K562 (cell line): ENCODE results near the gene TENT4B. TPM values are rescaled to one million over a fixed set of nuclear protein-coding genes. Genes with fewer than 3 reads are reported as not detected.

Experiments
- CEBPB ChIP-seq: fragments of 450-650 bp; IDR thresholded peaks from 2 replicates; pipeline ENCODE4 v1.6.1; 2016; ENCODE audit warnings: missing genetic modification characterization, missing compliant biosample characterization
- DEAF1 ChIP-seq: fragments of 450-650 bp; formaldehyde crosslinking; IDR thresholded peaks from 2 replicates; pipeline ENCODE4 v1.4.0; 2020; ENCODE audit warnings: mild to moderate bottlenecking, moderate library complexity
- ELF2 ChIP-seq: fragments of 250-450 bp; sonication (Bioruptor Pico); IDR thresholded peaks from 2 replicates; pipeline ENCODE4 v1.5.0; 2021; ENCODE audit warnings: mild to moderate bottlenecking
- HMGN3 ChIP-seq: IDR thresholded peaks from 2 replicates; pipeline ENCODE4 v1.6.1; 2011; ENCODE audit warnings: borderline replicate concordance, low read depth, mild to moderate bottlenecking, mixed read lengths, low read length; ENCODE audit not compliant: insufficient read length; ENCODE audit errors: extremely low read depth
- KDM1A ChIP-seq, 2 experiments: fragments of 450-650 bp; IDR thresholded peaks; 2 replicates each; pipeline ENCODE4 v1.6.1; 2016; ENCODE audit warnings: mild to moderate bottlenecking in 2 of 2
- KLF10 ChIP-seq: fragments of 250-450 bp; sonication (Bioruptor Pico); IDR thresholded peaks from 2 replicates; pipeline ENCODE4 v1.6.1; 2021; ENCODE audit warnings: matching md5 sums
- MCM3 ChIP-seq: fragments of 450-650 bp; IDR thresholded peaks from 2 replicates; pipeline ENCODE4 v1.6.1; 2016
- MCM7 ChIP-seq, 2 experiments: fragments of 450-650 bp; IDR thresholded peaks; 2 replicates each; pipeline ENCODE4 v1.6.1; 2016 to 2018
- NR1H2 ChIP-seq: sonication (generic); formaldehyde crosslinking; IDR thresholded peaks from 2 replicates; pipeline ENCODE4 v1.4.0; 2020; ENCODE audit warnings: mild to moderate bottlenecking, missing genetic modification reagents
- NUFIP1 ChIP-seq: fragments of 450-650 bp; IDR thresholded peaks from 2 replicates; pipeline ENCODE4 v1.6.1; 2018; ENCODE audit not compliant: partially characterized antibody
- SLC30A9 ChIP-seq: fragments of 250-450 bp; sonication (Bioruptor Pico); IDR thresholded peaks from 2 replicates; pipeline ENCODE4 v1.8.0; 2022; ENCODE audit warnings: mild to moderate bottlenecking, moderate library complexity
- SMAD2 ChIP-seq: fragments of 150-350 bp; IDR thresholded peaks from 2 replicates; pipeline ENCODE4 v1.6.1; 2014; ENCODE audit warnings: low read depth, mild to moderate bottlenecking, low read length
- SUPT5H ChIP-seq: fragments of 450-650 bp; IDR thresholded peaks from 2 replicates; pipeline ENCODE4 v1.6.1; 2016
- TRIM25 ChIP-seq: fragments of 450-650 bp; IDR thresholded peaks from 2 replicates; pipeline ENCODE4 v1.7.0; 2016; ENCODE audit warnings: borderline replicate concordance
- ZC3H4 ChIP-seq: sonication (generic); formaldehyde crosslinking; IDR thresholded peaks from 2 replicates; pipeline ENCODE4 v1.9.0; 2021; ENCODE audit warnings: missing genetic modification reagents, borderline replicate concordance
- polyA plus RNA-seq, 8 experiments: library from polyadenylated mRNA; depleted of rRNA in 4 of 8; stranded (reverse) in 5 of 8; unstranded in 3 of 8; fragments of >200 nt; fragmentation: Nextera tagmentation in 2 of 8; fragmentation: Illumina TruSeq in 1 of 8; extraction: Ambion mirVana in 2 of 8; extraction: Trizol in 1 of 8; gene quantifications; 2 replicates each; pipeline versions ENCODE4 v1.2.1 to v1.2.3, GENCODE V29; 2011 to 2014; ENCODE audit warnings: inconsistent platforms in 1 of 8, missing spikeins in 1 of 8
- total RNA-seq, 7 experiments: library from RNA; depleted of rRNA in 6 of 7; stranded (reverse); fragments of >200 nt in 6 of 7; fragmentation: Illumina TruSeq in 2 of 7; extraction: Trizol in 2 of 7; gene quantifications; 2 replicates each; pipeline versions ENCODE4 v1.2.1 to v1.2.3, GENCODE V29; 2011 to 2021; ENCODE audit warnings: low replicate concordance in 1 of 7
- TF ChIP-seq, protein P1 (sequence below): sonication (generic); formaldehyde crosslinking; IDR thresholded peaks from 2 replicates; pipeline ENCODE4 v1.8.0; 2022; ENCODE audit warnings: missing genetic modification reagents, mild to moderate bottlenecking, borderline replicate concordance
- TF ChIP-seq, protein P2 (sequence below): sonication (generic); formaldehyde crosslinking; IDR thresholded peaks from 2 replicates; pipeline ENCODE4 v1.8.0; 2022; ENCODE audit warnings: mild to moderate bottlenecking, missing genetic modification reagents
- TF ChIP-seq, protein P3 (sequence below): fragments of 450-650 bp; IDR thresholded peaks from 2 replicates; pipeline ENCODE4 v1.6.1; 2017; ENCODE audit warnings: mild to moderate bottlenecking, moderate library complexity

TENT4B gene
- total and polyA plus RNA-seq, 9 of the 15 experiments (the other 6 are each of a cell fraction or from before 2014, with no cell fraction given): 5.2 to 8.4 (median 7.0) TPM

- no peak for TF ChIP-seq HMGN3
- TF ChIP-seq SUPT5H: no peak
- TF ChIP-seq CEBPB (tag): no peak
- TF ChIP-seq NR1H2 (CRISPR knock-in tag): no peak
- peak; percentile 30 for TF ChIP-seq NUFIP1
- TF ChIP-seq, protein P1, sequence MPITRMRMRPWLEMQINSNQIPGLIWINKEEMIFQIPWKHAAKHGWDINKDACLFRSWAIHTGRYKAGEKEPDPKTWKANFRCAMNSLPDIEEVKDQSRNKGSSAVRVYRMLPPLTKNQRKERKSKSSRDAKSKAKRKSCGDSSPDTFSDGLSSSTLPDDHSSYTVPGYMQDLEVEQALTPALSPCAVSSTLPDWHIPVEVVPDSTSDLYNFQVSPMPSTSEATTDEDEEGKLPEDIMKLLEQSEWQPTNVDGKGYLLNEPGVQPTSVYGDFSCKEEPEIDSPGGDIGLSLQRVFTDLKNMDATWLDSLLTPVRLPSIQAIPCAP (CRISPR knock-in tag): no peak
- TF ChIP-seq KDM1A (IDR thresholded peaks at IDR 0.05): no peak
- TF ChIP-seq KLF10 (CRISPR knock-in tag): 0 out of 2 replicates have a peak, but pooled peaks have one; percentile 7
- TF ChIP-seq ZC3H4 (CRISPR knock-in tag): no peak
- no peak for TF ChIP-seq TRIM25
- TF ChIP-seq MCM7 (IDR thresholded peaks at IDR 0.05): no peak
- TF ChIP-seq MCM3: no peak
- no peak for TF ChIP-seq SLC30A9 (CRISPR knock-in tag)
- TF ChIP-seq ELF2: no peak
- no peak for TF ChIP-seq SMAD2
- no peak for TF ChIP-seq DEAF1 (CRISPR knock-in tag)
- TF ChIP-seq, protein P2, sequence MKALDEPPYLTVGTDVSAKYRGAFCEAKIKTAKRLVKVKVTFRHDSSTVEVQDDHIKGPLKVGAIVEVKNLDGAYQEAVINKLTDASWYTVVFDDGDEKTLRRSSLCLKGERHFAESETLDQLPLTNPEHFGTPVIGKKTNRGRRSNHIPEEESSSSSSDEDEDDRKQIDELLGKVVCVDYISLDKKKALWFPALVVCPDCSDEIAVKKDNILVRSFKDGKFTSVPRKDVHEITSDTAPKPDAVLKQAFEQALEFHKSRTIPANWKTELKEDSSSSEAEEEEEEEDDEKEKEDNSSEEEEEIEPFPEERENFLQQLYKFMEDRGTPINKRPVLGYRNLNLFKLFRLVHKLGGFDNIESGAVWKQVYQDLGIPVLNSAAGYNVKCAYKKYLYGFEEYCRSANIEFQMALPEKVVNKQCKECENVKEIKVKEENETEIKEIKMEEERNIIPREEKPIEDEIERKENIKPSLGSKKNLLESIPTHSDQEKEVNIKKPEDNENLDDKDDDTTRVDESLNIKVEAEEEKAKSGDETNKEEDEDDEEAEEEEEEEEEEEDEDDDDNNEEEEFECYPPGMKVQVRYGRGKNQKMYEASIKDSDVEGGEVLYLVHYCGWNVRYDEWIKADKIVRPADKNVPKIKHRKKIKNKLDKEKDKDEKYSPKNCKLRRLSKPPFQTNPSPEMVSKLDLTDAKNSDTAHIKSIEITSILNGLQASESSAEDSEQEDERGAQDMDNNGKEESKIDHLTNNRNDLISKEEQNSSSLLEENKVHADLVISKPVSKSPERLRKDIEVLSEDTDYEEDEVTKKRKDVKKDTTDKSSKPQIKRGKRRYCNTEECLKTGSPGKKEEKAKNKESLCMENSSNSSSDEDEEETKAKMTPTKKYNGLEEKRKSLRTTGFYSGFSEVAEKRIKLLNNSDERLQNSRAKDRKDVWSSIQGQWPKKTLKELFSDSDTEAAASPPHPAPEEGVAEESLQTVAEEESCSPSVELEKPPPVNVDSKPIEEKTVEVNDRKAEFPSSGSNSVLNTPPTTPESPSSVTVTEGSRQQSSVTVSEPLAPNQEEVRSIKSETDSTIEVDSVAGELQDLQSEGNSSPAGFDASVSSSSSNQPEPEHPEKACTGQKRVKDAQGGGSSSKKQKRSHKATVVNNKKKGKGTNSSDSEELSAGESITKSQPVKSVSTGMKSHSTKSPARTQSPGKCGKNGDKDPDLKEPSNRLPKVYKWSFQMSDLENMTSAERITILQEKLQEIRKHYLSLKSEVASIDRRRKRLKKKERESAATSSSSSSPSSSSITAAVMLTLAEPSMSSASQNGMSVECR: no peak
- TF ChIP-seq, protein P3, sequence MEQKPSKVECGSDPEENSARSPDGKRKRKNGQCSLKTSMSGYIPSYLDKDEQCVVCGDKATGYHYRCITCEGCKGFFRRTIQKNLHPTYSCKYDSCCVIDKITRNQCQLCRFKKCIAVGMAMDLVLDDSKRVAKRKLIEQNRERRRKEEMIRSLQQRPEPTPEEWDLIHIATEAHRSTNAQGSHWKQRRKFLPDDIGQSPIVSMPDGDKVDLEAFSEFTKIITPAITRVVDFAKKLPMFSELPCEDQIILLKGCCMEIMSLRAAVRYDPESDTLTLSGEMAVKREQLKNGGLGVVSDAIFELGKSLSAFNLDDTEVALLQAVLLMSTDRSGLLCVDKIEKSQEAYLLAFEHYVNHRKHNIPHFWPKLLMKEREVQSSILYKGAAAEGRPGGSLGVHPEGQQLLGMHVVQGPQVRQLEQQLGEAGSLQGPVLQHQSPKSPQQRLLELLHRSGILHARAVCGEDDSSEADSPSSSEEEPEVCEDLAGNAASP: no peak
Observed at GRCh38 chr16:50263940-50264929, 111.1 kb downstream of the TENT4B start (continued).
